ENCODE data around the gene USH2A.

- no peak for TF ChIP-seq CTCF (conservative IDR thresholded peaks at IDR 0.05; ENCODE audit: low read depth, low read length)
- TF ChIP-seq EZH2 (IDR thresholded peaks at IDR 0.05; ENCODE audit: borderline replicate concordance, low read depth, low read length, poor library complexity, severe bottlenecking): no peak
Measured at GRCh38 chr1:215868500-215868899, 554.7 kb downstream of the USH2A start.

Measured in A673 (cell line).